HG02884 (cell line): ENCODE measurements around the gene PPARG.
"Not testable (repeated sequence)": the region's sequence is repeated elsewhere in the genome, so short reads cannot be mapped to it uniquely, and the experiment has no call there.

Experiments used
- ATAC-seq: cut with Tn5 transposase; IDR thresholded peaks from one replicate; pipeline ENCODE4 v1.9.1; 2021; ENCODE audit warnings: mild to moderate bottlenecking, moderate library complexity; ENCODE audit not compliant: unreplicated experiment

Gene PPARG

GRCh38 chr3:12476238-12476897 is 187.5 kb downstream of the PPARG start:
- no peak for ATAC-seq

- ATAC-seq = no peak
Measured at GRCh38 chr3:12477256-12477655, 188.4 kb downstream of the PPARG start.

- ATAC-seq = no peak
Measured at GRCh38 chr3:12478326-12478725, 189.5 kb downstream of the PPARG start.

- ATAC-seq = not testable (repeated sequence)
Measured at GRCh38 chr3:12479198-12479597, 190.3 kb downstream of the PPARG start.

- no peak for ATAC-seq
Measured at GRCh38 chr3:12479919-12480427, 191.1 kb downstream of the PPARG start.

GRCh38 chr3:12483410-12483809 is 194.5 kb downstream of the PPARG start:
- no peak for ATAC-seq

GRCh38 chr3:12483872-12484197 is 195.0 kb downstream of the PPARG start:
- no peak for ATAC-seq
